Lower leg skin (tissue), 3 donors: ENCODE data around the gene ROBO1.

ENCODE experiments used
- CTCF ChIP-seq, 3 donors: fragments of 450-650 bp; IDR thresholded peaks; one replicate each; pipeline ENCODE4 v1.5.1; 2016; ENCODE audit warnings: antibody characterized with exemption in 3 of 3, mild to moderate bottlenecking in 3 of 3, moderate library complexity in 2 of 3
- POLR2A ChIP-seq, 2 donors: fragments of 450-650 bp; IDR thresholded peaks; one replicate each; pipeline ENCODE4 v1.6.1; 2016 to 2017; ENCODE audit warnings: antibody characterized with exemption in 2 of 2, mild to moderate bottlenecking in 1 of 2, moderate library complexity in 1 of 2

GRCh38 chr3:79019137-79019923, 748.5 kb downstream of the ROBO1 start:
- TF ChIP-seq CTCF (IDR thresholded peaks at IDR 0.05) (no peak), POLR2A (IDR thresholded peaks at IDR 0.05) (no peak)
